ENCODE data around the gene RET. TPM values are rescaled to one million over a fixed set of nuclear protein-coding genes. Genes with fewer than 3 reads are reported as not detected.

RET gene
- total and polyA plus RNA-seq, 2 of the 8 experiments (the other 6 are each of a cell fraction or from before 2014, with no cell fraction given) = 6.7 to 8.4 TPM

DNA sequence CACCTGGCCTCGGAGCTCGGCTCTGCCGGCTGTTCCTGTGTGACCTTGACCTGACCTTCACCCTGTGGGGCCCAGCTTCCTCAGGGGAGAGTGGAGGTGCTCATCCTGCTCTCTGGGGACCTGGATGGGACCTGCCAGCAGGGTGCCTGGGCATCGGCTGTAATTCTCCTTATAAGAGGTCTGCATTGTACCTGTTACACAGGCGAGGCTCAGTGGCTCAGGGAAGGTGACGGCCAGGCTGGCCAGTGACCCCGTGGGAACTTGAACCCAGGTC lies 29.0 kb downstream of the RET start:
- no peak overlapping the region for H3K23ac ChIP-seq (ENCODE audit: insufficient read length)
- ChIA-PET CTCF (ENCODE audit: partially characterized antibody) (interaction anchor here (1.0 to 4.2 kb wide), 9 partner anchors 9 to 240 kb away, joined by 3 to 21 read pairs (median 8); no protein-coding TSS in a partner anchor), POLR2A (ENCODE audit: partially characterized antibody) (no interaction called here)
- H4K20me1 ChIP-seq (replicated peaks in 1 of 2; ENCODE audit: control insufficient read depth in 1 of 2, insufficient read depth in 2 of 2, low read length in 2 of 2) = no peaks in the 10 kb centered on the region
- H2BK120ac ChIP-seq (replicated peaks; ENCODE audit: low read depth, low read length) = no peak overlapping the region
- H2AK5ac ChIP-seq (ENCODE audit: low read depth, low read length) = no peak overlapping the region
- H3K9me3 ChIP-seq (ENCODE audit: insufficient read depth in 2 of 2, low read depth in 1 of 2, low read length in 1 of 2) = no peaks in the 10 kb centered on the region
- FAIRE-seq (no peak), DNase-seq (ENCODE audit: low read depth in 1 of 2, low spot score in 2 of 2) (no peak)
- H3K4me3 ChIP-seq (ENCODE audit: extremely low read depth in 1 of 4, insufficient read depth in 2 of 4, low read depth in 3 of 4, low read length in 4 of 4) = peak overlapping the region in 1 of 4 experiments; percentile 60; a peak in 1 of 8 replicates
- H2AFZ ChIP-seq (ENCODE audit: low read length) = no peak overlapping the region
- H3K23me2 ChIP-seq (ENCODE audit: low read depth, low read length) = peaks cover 9% of the 10 kb centered on the region; the same call in 1 of the 2 replicates
- H2BK12ac ChIP-seq (ENCODE audit: low read depth, low read length) = 0 out of 2 replicates have a peak overlapping the region, but pooled peaks have one; percentile 60
- no peak overlapping the region for H3K14ac ChIP-seq (ENCODE audit: insufficient read length)
- H3K4me1 ChIP-seq (replicated peaks in 1 of 4; ENCODE audit: control insufficient read depth in 3 of 4, insufficient read depth in 4 of 4, low read length in 3 of 4) = peaks cover 0 to 13% (median 3%) of the 10 kb centered on the region in 4 experiments; a peak in 5 of 7 replicates
- peak overlapping the region in 1 of 2 experiments; percentile 93; a peak in 2 of 4 replicates for H3K4me2 ChIP-seq (ENCODE audit: insufficient read depth in 1 of 2, low read depth in 2 of 2, low read length in 2 of 2)
- H3K4ac ChIP-seq (replicated peaks; ENCODE audit: insufficient read length, low read depth, low read length) = no peak overlapping the region
- H3K56ac ChIP-seq (replicated peaks; ENCODE audit: insufficient read length, low read depth, low read length) = no peak overlapping the region
- no peak for TF ChIP-seq TAF1 (IDR thresholded peaks at IDR 0.05; ENCODE audit: low read depth, low read length)
- TF ChIP-seq ZNF274 (IDR thresholded peaks at IDR 0.05; ENCODE audit: borderline replicate concordance, extremely low read depth, low read length) = no peak
- TF ChIP-seq KDM5A (IDR thresholded peaks at IDR 0.05; ENCODE audit: low read length) = no peak
- no peak for TF ChIP-seq CHD1 (IDR thresholded peaks at IDR 0.05; ENCODE audit: low read depth, low read length)
- no peak for TF ChIP-seq SRF (IDR thresholded peaks at IDR 0.05; ENCODE audit: low read depth, low read length)
- no peak for TF ChIP-seq SIN3A (conservative IDR thresholded peaks at IDR 0.05 in 1 of 2, IDR thresholded peaks at IDR 0.05 in 1 of 2; ENCODE audit: low read depth in 1 of 2, low read length in 2 of 2)
- no peak for TF ChIP-seq TAF7 (optimal IDR thresholded peaks at IDR 0.05; ENCODE audit: borderline replicate concordance, low read depth, low read length)
- no peak for TF ChIP-seq SP1 (IDR thresholded peaks at IDR 0.05; ENCODE audit: low read depth, low read length)
- TF ChIP-seq NRF1 (IDR thresholded peaks at IDR 0.05; ENCODE audit: low read depth, low read length) = no peak
- TF ChIP-seq ASH2L (IDR thresholded peaks at IDR 0.05; ENCODE audit: low read length) = no peak
- no peak for TF ChIP-seq EP300 (IDR thresholded peaks at IDR 0.05; ENCODE audit: borderline replicate concordance in 1 of 2, low read depth in 2 of 2, low read length in 2 of 2)
- no peak for TF ChIP-seq CEBPB (IDR thresholded peaks at IDR 0.05; ENCODE audit: low read depth, low read length)
- TF ChIP-seq CREB1 (IDR thresholded peaks at IDR 0.05) = no peak
- no peak for TF ChIP-seq KDM1A (IDR thresholded peaks at IDR 0.05; ENCODE audit: borderline replicate concordance, low read length)
- TF ChIP-seq NANOG (IDR thresholded peaks at IDR 0.05; ENCODE audit: insufficient read depth, low read depth, low read length, poor library complexity, severe bottlenecking) = no peak
- H3K27ac ChIP-seq (ENCODE audit: low read depth, low read length) = no peak overlapping the region
- H3K36me3 ChIP-seq (ENCODE audit: control insufficient read depth in 2 of 4, insufficient read depth in 4 of 4, low read length in 3 of 4) = no peaks in the 10 kb centered on the region
- H3K79me1 ChIP-seq (ENCODE audit: low read depth, low read length) = no peaks in the 10 kb centered on the region
- H2BK5ac ChIP-seq (ENCODE audit: low read depth, low read length) = no peak overlapping the region
- peaks cover 0 to 16% (median 12%) of the 10 kb centered on the region in 4 experiments; a peak in 6 of 7 replicates for H3K27me3 ChIP-seq (replicated peaks in 1 of 4; ENCODE audit: control insufficient read depth in 3 of 4, extremely low read depth in 1 of 4, insufficient read depth in 3 of 4, low read length in 3 of 4)
- H3K18ac ChIP-seq (ENCODE audit: extremely low read depth, low read length) = no peak overlapping the region
- no peaks in the 10 kb centered on the region for H3K79me2 ChIP-seq (ENCODE audit: control insufficient read depth in 1 of 2, insufficient read depth in 2 of 2, low read length in 2 of 2)
- H2BK15ac ChIP-seq (ENCODE audit: low read length) = peak overlapping the region; percentile 72; the same call in 1 of the 2 replicates
- H3K9ac ChIP-seq (replicated peaks in 1 of 4; ENCODE audit: extremely low read depth in 1 of 4, low read depth in 3 of 4, low read length in 3 of 4) = no peak overlapping the region
- peak overlapping the region; percentile 69 for H4K91ac ChIP-seq (replicated peaks; ENCODE audit: insufficient read length, low read length)
- WGBS, 2 experiments (ENCODE audit: extremely low coverage in 1 of 2, insufficient coverage in 1 of 2, insufficient read length in 1 of 2, insufficient replicate concordance in 2 of 2, low coverage in 1 of 2, low lambda C conversion rate in 2 of 2, missing lambda C conversion rate in 1 of 2) = 73% methylated on average over 6 of the region's 7 CpGs; no CpG with 5 or more reads in 1 of the 2 experiments
- H4K5ac ChIP-seq (ENCODE audit: insufficient read length, low read depth, low read length) = no peak overlapping the region
- H2BK20ac ChIP-seq (ENCODE audit: low read length) = no peak overlapping the region; the same call in 1 of the 2 replicates
- H4K8ac ChIP-seq (ENCODE audit: extremely low read depth, insufficient read depth, low read length) = peak overlapping the region; percentile 9; the same call in 1 of the 2 replicates

Data from H1 (cell line).